ENCODE data around the gene TRIOBP.

The TRIOBP gene

GRCh38 chr22:37817705-37818408 lies 121.0 kb downstream of the TRIOBP start (continued):
- TF ChIP-seq ZNF121 (tag by site-specific recombination; IDR thresholded peaks at IDR 0.05) (no peak), ZNF830 (tag by site-specific recombination; IDR thresholded peaks at IDR 0.05; ENCODE audit: low read depth) (no peak), MYNN (tag by site-specific recombination; IDR thresholded peaks at IDR 0.05; ENCODE audit: borderline replicate concordance) (no peak), ZNF449 (tag by site-specific recombination; IDR thresholded peaks at IDR 0.05) (no peak), ZFHX2 (tag by site-specific recombination; conservative IDR thresholded peaks at IDR 0.05) (no peak), ZNF48 (tag by site-specific recombination; IDR thresholded peaks at IDR 0.05) (no peak), ZBTB11 (tag by site-specific recombination; conservative IDR thresholded peaks at IDR 0.05; ENCODE audit: low read depth) (no peak), OSR2 (tag by site-specific recombination; IDR thresholded peaks at IDR 0.05) (no peak), GLIS2 (tag by site-specific recombination; IDR thresholded peaks at IDR 0.05) (peak; percentile 96), ELK4 (IDR thresholded peaks at IDR 0.05; ENCODE audit: borderline replicate concordance, low read depth, low read length) (no peak), ZNF148 (tag by site-specific recombination; IDR thresholded peaks at IDR 0.05; ENCODE audit: borderline replicate concordance) (no peak), ZNF610 (tag by site-specific recombination; IDR thresholded peaks at IDR 0.05; ENCODE audit: borderline replicate concordance) (no peak), ZNF549 (tag by site-specific recombination; IDR thresholded peaks at IDR 0.05) (no peak), ZNF510 (tag by site-specific recombination; IDR thresholded peaks at IDR 0.05; ENCODE audit: insufficient replicate concordance) (no peak), ZNF2 (tag by site-specific recombination; IDR thresholded peaks at IDR 0.05) (peak; percentile 91), ZFP69B (tag by site-specific recombination; IDR thresholded peaks at IDR 0.05) (peak; percentile 33), ZNF747 (tag by site-specific recombination; IDR thresholded peaks at IDR 0.05) (no peak), YY1 (tag by site-specific recombination; IDR thresholded peaks at IDR 0.05) (no peak), ZNF366 (tag by site-specific recombination; conservative IDR thresholded peaks at IDR 0.05) (peak; percentile 71), IKZF3 (tag by site-specific recombination; IDR thresholded peaks at IDR 0.05) (no peak), SCRT2 (tag by site-specific recombination; IDR thresholded peaks at IDR 0.05) (no peak), ZNF302 (tag by site-specific recombination; IDR thresholded peaks at IDR 0.05; ENCODE audit: low read depth) (no peak), ZNF350 (tag by site-specific recombination; IDR thresholded peaks at IDR 0.05) (no peak), RBAK (tag by site-specific recombination; IDR thresholded peaks at IDR 0.05) (no peak), ZBTB26 (tag by site-specific recombination; optimal IDR thresholded peaks at IDR 0.05) (peak; percentile 21), ZNF692 (tag by site-specific recombination; IDR thresholded peaks at IDR 0.05) (0 out of 2 replicates have a peak, but pooled peaks have one; percentile 52), ZNF596 (tag by site-specific recombination; IDR thresholded peaks at IDR 0.05) (no peak), ZNF776 (tag by site-specific recombination; IDR thresholded peaks at IDR 0.05; ENCODE audit: borderline replicate concordance) (no peak)

Data from HEK293 (cell line).